K562 (cell line): ENCODE data around the gene VDR. TPM values are rescaled to one million over a fixed set of nuclear protein-coding genes. Genes with fewer than 3 reads are reported as not detected.

Experiments used
- BACH1 ChIP-seq: fragments of 200-800 bp; sonication (Bioruptor generic); IDR thresholded peaks from 2 replicates; pipeline ENCODE4 v1.6.1; 2016; ENCODE audit warnings: missing genetic modification characterization, missing compliant biosample characterization
- CBX8 ChIP-seq: fragments of 200-600 bp; sonication (generic); IDR thresholded peaks from 2 replicates; pipeline ENCODE4 v1.6.1; 2012; ENCODE audit warnings: borderline replicate concordance, mixed run types, low read depth, mild to moderate bottlenecking, moderate library complexity, mixed read lengths, low read length, control low read depth, inconsistent platforms; ENCODE audit not compliant: poor library complexity, severe bottlenecking; ENCODE audit errors: extremely low read depth
- GATAD2A ChIP-seq: fragments of 450-650 bp; IDR thresholded peaks from 2 replicates; pipeline ENCODE4 v1.6.1; 2017
- MAZ ChIP-seq, 2 experiments: fragments of 450-650 bp in 1 of 2; sonication (generic) in 1 of 2; formaldehyde crosslinking; IDR thresholded peaks in 1 of 2; conservative IDR thresholded peaks in 1 of 2; 2 replicates each; pipeline versions ENCODE4 v1.4.0 to v1.5.0; 2020; ENCODE audit warnings: mild to moderate bottlenecking in 1 of 2, missing genetic modification reagents in 1 of 2
- MBD1 ChIP-seq: fragments of 250-450 bp; sonication (Bioruptor Pico); IDR thresholded peaks from 2 replicates; pipeline ENCODE4 v1.8.0; 2022; ENCODE audit warnings: inconsistent platforms
- MCM7 ChIP-seq, 2 experiments: fragments of 450-650 bp; IDR thresholded peaks; 2 replicates each; pipeline ENCODE4 v1.6.1; 2016 to 2018
- MEIS2 ChIP-seq: fragments of 450-650 bp; IDR thresholded peaks from 2 replicates; pipeline ENCODE4 v1.6.1; 2014; ENCODE audit warnings: mild to moderate bottlenecking; ENCODE audit not compliant: partially characterized antibody
- NFE2 ChIP-seq: IDR thresholded peaks from 2 replicates; pipeline ENCODE4 v1.6.1; 2014; ENCODE audit warnings: antibody characterized with exemption, low read depth
- NR0B1 ChIP-seq: fragments of 450-650 bp; IDR thresholded peaks from one replicate; pipeline ENCODE4 v1.6.1; 2018; ENCODE audit warnings: mild to moderate bottlenecking, moderate library complexity; ENCODE audit not compliant: partially characterized antibody
- PBX2 ChIP-seq, 2 experiments: IDR thresholded peaks in 1 of 2; conservative IDR thresholded peaks in 1 of 2; 2 replicates each; pipeline ENCODE4 v1.6.1; 2016; ENCODE audit warnings: low read depth in 2 of 2, mild to moderate bottlenecking in 1 of 2, missing compliant biosample characterization in 1 of 2, missing genetic modification characterization in 1 of 2, moderate library complexity in 1 of 2
- PCBP2 ChIP-seq: fragments of 200-400 bp; formaldehyde crosslinking; IDR thresholded peaks from 2 replicates; pipeline ENCODE4 v1.6.1; 2018; ENCODE audit warnings: low read length, low read depth, mild to moderate bottlenecking, moderate library complexity; ENCODE audit not compliant: poor library complexity, severe bottlenecking
- RBM34 ChIP-seq: fragments of 200-400 bp; formaldehyde crosslinking; IDR thresholded peaks from 2 replicates; pipeline ENCODE4 v1.6.1; 2018; ENCODE audit warnings: low read length, borderline replicate concordance; ENCODE audit not compliant: insufficient read depth
- SOX6 ChIP-seq: fragments of 450-650 bp; IDR thresholded peaks from 2 replicates; pipeline ENCODE4 v1.6.1; 2014; ENCODE audit warnings: mild to moderate bottlenecking
- SRSF9 ChIP-seq: fragments of 200-400 bp; formaldehyde crosslinking; IDR thresholded peaks from 2 replicates; pipeline ENCODE4 v1.6.1; 2017; ENCODE audit warnings: low read depth, low read length, borderline replicate concordance
- TAF1 ChIP-seq: IDR thresholded peaks from 2 replicates; pipeline ENCODE4 v1.6.1; 2011; ENCODE audit warnings: mild to moderate bottlenecking, low read length, moderate library complexity; ENCODE audit not compliant: insufficient read depth, control insufficient read depth, severe bottlenecking; ENCODE audit errors: extremely low read depth
- TBP ChIP-seq: optimal IDR thresholded peaks from 2 replicates; pipeline ENCODE3; 2011; ENCODE audit warnings: low read depth, low read length, improper control_type of control experiment
- ZBTB34 ChIP-seq: fragments of 250-450 bp; sonication (Bioruptor Pico); IDR thresholded peaks from 2 replicates; pipeline ENCODE4 v1.8.0; 2021; ENCODE audit warnings: mild to moderate bottlenecking, moderate library complexity
- ZNF316 ChIP-seq: fragments of 450-650 bp; IDR thresholded peaks from 2 replicates; pipeline ENCODE4 v1.6.1; 2016
- ZNF655 ChIP-seq: fragments of 250-450 bp; sonication (Bioruptor Pico); IDR thresholded peaks from 2 replicates; pipeline ENCODE4 v1.5.0; 2021
- ZNF778 ChIP-seq: fragments of 450-650 bp; formaldehyde crosslinking; IDR thresholded peaks from 2 replicates; pipeline ENCODE4 v1.4.0; 2020; ENCODE audit warnings: mild to moderate bottlenecking, moderate library complexity
- polyA plus RNA-seq, 8 experiments: library from polyadenylated mRNA; depleted of rRNA in 4 of 8; stranded (reverse) in 5 of 8; unstranded in 3 of 8; fragments of >200 nt; fragmentation: Nextera tagmentation in 2 of 8; fragmentation: Illumina TruSeq in 1 of 8; extraction: Ambion mirVana in 2 of 8; extraction: Trizol in 1 of 8; gene quantifications; 2 replicates each; pipeline versions ENCODE4 v1.2.1 to v1.2.3, GENCODE V29; 2011 to 2014; ENCODE audit warnings: inconsistent platforms in 1 of 8, missing spikeins in 1 of 8
- total RNA-seq, 7 experiments: library from RNA; depleted of rRNA in 6 of 7; stranded (reverse); fragments of >200 nt in 6 of 7; fragmentation: Illumina TruSeq in 2 of 7; extraction: Trizol in 2 of 7; gene quantifications; 2 replicates each; pipeline versions ENCODE4 v1.2.1 to v1.2.3, GENCODE V29; 2011 to 2021; ENCODE audit warnings: low replicate concordance in 1 of 7

VDR gene
- total and polyA plus RNA-seq, 9 of the 15 experiments (the other 6 are each of a cell fraction or from before 2014, with no cell fraction given), result 0.61 to 4.8 (median 2.0) TPM

GRCh38 chr12:47896022-47896421 lies 8.8 kb downstream of the VDR start (continued):
- TF ChIP-seq PBX2 (CRISPR knock-in tag; IDR thresholded peaks at IDR 0.05; ENCODE audit: low read depth), result no peak
- peak; percentile 30; the same call in 1 of the 2 replicates for TF ChIP-seq PBX2 (tag; conservative IDR thresholded peaks at IDR 0.05; ENCODE audit: low read depth)
- no peak for TF ChIP-seq CBX8
- TF ChIP-seq MBD1 (CRISPR knock-in tag), result 0 out of 2 replicates have a peak, but pooled peaks have one; percentile 14
- no peak for TF ChIP-seq SOX6
- TF ChIP-seq RBM34, result no peak
- TF ChIP-seq ZNF316, result peak; percentile 35; the same call in 1 of the 2 replicates
- no peak for TF ChIP-seq TAF1
- TF ChIP-seq ZNF778 (CRISPR knock-in tag), result no peak
- no peak for TF ChIP-seq TBP
- TF ChIP-seq MAZ (CRISPR knock-in tag; conservative IDR thresholded peaks at IDR 0.05 in 1 of 2, IDR thresholded peaks at IDR 0.05 in 1 of 2), result no peak
- TF ChIP-seq NR0B1, result no peak
- TF ChIP-seq SRSF9, result no peak
- no peak for TF ChIP-seq ZNF655 (CRISPR knock-in tag)
- peak; percentile 57 for TF ChIP-seq NFE2
- TF ChIP-seq ZBTB34 (CRISPR knock-in tag), result no peak
- TF ChIP-seq MEIS2, result peak; percentile 48
- no peak for TF ChIP-seq BACH1 (tag)
- TF ChIP-seq MCM7 (IDR thresholded peaks at IDR 0.05), result no peak
- TF ChIP-seq PCBP2, result no peak
- TF ChIP-seq GATAD2A, result no peak
